IMR-90 (cell line): ENCODE results near the gene ZMIZ2.

Experiments
- CEBPB ChIP-seq: IDR thresholded peaks from 2 replicates; pipeline ENCODE4 v1.6.1; 2012; ENCODE audit warnings: low read depth, low read length, improper control_type of control experiment
- MAZ ChIP-seq: IDR thresholded peaks from 2 replicates; pipeline ENCODE4 v1.6.1; 2012; ENCODE audit warnings: low read depth, mild to moderate bottlenecking, low read length, improper control_type of control experiment, moderate library complexity, borderline replicate concordance
- POLR2A ChIP-seq: IDR thresholded peaks from 2 replicates; pipeline ENCODE4 v1.6.1; 2012; ENCODE audit warnings: mild to moderate bottlenecking, low read depth, low read length
- RAD21 ChIP-seq: IDR thresholded peaks from 2 replicates; pipeline ENCODE4 v1.6.1; 2012; ENCODE audit warnings: low read length, improper control_type of control experiment
- RFX5 ChIP-seq: IDR thresholded peaks from 2 replicates; pipeline ENCODE4 v1.8.0; 2012; ENCODE audit warnings: low read depth, mild to moderate bottlenecking, low read length, moderate library complexity
- TF ChIP-seq, protein P1 (sequence below): conservative IDR thresholded peaks from 2 replicates; pipeline ENCODE4 v1.5.1; 2012; ENCODE audit warnings: mild to moderate bottlenecking, low read depth, low read length, improper control_type of control experiment
- TF ChIP-seq, protein P2 (sequence below): fragments of 150-350 bp; IDR thresholded peaks from 2 replicates; pipeline ENCODE4 v1.6.1; 2017; ENCODE audit warnings: mild to moderate bottlenecking, antibody characterized with exemption, low read length, low read depth

GRCh38 chr7:44727158-44727936 lies 21.3 kb upstream of the ZMIZ2 start:
- TF ChIP-seq RFX5, result no peak
- TF ChIP-seq, protein P1, sequence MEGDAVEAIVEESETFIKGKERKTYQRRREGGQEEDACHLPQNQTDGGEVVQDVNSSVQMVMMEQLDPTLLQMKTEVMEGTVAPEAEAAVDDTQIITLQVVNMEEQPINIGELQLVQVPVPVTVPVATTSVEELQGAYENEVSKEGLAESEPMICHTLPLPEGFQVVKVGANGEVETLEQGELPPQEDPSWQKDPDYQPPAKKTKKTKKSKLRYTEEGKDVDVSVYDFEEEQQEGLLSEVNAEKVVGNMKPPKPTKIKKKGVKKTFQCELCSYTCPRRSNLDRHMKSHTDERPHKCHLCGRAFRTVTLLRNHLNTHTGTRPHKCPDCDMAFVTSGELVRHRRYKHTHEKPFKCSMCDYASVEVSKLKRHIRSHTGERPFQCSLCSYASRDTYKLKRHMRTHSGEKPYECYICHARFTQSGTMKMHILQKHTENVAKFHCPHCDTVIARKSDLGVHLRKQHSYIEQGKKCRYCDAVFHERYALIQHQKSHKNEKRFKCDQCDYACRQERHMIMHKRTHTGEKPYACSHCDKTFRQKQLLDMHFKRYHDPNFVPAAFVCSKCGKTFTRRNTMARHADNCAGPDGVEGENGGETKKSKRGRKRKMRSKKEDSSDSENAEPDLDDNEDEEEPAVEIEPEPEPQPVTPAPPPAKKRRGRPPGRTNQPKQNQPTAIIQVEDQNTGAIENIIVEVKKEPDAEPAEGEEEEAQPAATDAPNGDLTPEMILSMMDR, result no peak
- no peak for TF ChIP-seq POLR2A
- TF ChIP-seq RAD21, result no peak; the same call in 1 of the 2 replicates
- TF ChIP-seq MAZ, result no peak
- TF ChIP-seq, protein P2, sequence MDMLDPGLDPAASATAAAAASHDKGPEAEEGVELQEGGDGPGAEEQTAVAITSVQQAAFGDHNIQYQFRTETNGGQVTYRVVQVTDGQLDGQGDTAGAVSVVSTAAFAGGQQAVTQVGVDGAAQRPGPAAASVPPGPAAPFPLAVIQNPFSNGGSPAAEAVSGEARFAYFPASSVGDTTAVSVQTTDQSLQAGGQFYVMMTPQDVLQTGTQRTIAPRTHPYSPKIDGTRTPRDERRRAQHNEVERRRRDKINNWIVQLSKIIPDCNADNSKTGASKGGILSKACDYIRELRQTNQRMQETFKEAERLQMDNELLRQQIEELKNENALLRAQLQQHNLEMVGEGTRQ, result no peak
- peak; percentile 74 for TF ChIP-seq CEBPB
